HL-60 (cell line): ENCODE measurements around the gene DOCK8.

Source experiments
- POLR2AphosphoS5 ChIP-seq: IDR thresholded peaks from 2 replicates; pipeline ENCODE4 v1.6.1; 2012; ENCODE audit warnings: low read depth
- TF ChIP-seq, protein P1 (sequence below): IDR thresholded peaks from one replicate; pipeline ENCODE4 v1.5.1; 2011; ENCODE audit warnings: low read length, control low read depth, inconsistent platforms; ENCODE audit not compliant: insufficient read depth

DNA sequence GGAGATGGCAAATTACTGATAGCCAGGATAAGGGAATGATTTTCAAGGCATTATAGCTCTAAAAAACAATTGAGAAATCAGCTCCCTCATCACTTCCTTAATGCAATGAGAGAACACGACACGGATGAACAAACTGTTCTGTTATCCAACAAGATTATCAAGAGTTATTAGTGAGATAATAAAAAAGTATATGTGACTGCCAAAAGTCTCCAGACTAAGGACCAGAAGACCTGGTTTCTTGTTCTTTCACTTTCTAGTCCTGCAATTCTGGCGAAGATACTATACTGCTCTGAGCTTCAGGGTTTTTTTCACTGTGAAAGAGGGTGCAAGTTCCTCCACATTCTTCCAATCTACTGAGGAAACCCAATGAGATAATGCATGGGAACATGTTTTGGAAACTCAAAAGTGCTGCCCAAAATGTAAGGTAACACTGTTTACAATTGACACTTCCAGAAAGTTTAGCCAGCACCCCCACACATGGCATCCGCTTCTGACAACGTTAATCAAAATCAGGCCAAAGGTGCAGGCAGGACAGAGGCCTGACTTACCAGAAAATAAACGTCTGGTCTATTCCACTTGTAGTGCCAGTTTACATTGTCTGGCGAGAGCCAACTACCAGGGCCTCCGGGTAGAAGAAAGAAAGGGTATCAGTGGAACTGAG, 254.2 kb downstream of the DOCK8 start:
- TF ChIP-seq, protein P1, sequence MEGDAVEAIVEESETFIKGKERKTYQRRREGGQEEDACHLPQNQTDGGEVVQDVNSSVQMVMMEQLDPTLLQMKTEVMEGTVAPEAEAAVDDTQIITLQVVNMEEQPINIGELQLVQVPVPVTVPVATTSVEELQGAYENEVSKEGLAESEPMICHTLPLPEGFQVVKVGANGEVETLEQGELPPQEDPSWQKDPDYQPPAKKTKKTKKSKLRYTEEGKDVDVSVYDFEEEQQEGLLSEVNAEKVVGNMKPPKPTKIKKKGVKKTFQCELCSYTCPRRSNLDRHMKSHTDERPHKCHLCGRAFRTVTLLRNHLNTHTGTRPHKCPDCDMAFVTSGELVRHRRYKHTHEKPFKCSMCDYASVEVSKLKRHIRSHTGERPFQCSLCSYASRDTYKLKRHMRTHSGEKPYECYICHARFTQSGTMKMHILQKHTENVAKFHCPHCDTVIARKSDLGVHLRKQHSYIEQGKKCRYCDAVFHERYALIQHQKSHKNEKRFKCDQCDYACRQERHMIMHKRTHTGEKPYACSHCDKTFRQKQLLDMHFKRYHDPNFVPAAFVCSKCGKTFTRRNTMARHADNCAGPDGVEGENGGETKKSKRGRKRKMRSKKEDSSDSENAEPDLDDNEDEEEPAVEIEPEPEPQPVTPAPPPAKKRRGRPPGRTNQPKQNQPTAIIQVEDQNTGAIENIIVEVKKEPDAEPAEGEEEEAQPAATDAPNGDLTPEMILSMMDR: no peak
- TF ChIP-seq POLR2AphosphoS5: 0 out of 2 replicates have a peak, but pooled peaks have one; percentile 29
